ENCODE measurements around the gene SHKBP1. TPM values are rescaled to one million over a fixed set of nuclear protein-coding genes. Genes with fewer than 3 reads are reported as not detected.

The SHKBP1 gene
- total and polyA plus RNA-seq, 9 of the 15 experiments (the other 6 are each of a cell fraction or from before 2014, with no cell fraction given): 1.2 to 58.1 (median 22.3) TPM

GRCh38 chr19:40596608-40597328 is 20.1 kb downstream of the SHKBP1 start:
- intact Hi-C loops (cut with micrococcal nuclease): no loop called here
- Histone ChIP-seq H2AFZ (ENCODE audit: low read depth, low read length) (peak overlapping the region; percentile 95), H4K20me1 (replicated peaks; ENCODE audit: control insufficient read depth, insufficient read depth, low read length) (peaks cover 6% of the 10 kb centered on the region; the same call in 1 of the 2 replicates), H3K9ac (ENCODE audit: insufficient read depth in 1 of 2, low read depth in 2 of 2, low read length in 2 of 2) (peak overlapping the region; percentile 58 to 84), H3K9me3 (replicated peaks; ENCODE audit: control insufficient read depth, insufficient read depth, low read depth, low read length) (no peaks in the 10 kb centered on the region), H3K27me3 (ENCODE audit: control insufficient read depth in 2 of 2, insufficient read depth in 2 of 2, low read length in 2 of 2) (no peaks in the 10 kb centered on the region), H3K27ac (ENCODE audit: extremely low read depth, low read depth, low read length) (peak overlapping the region; percentile 53), H3K79me2 (ENCODE audit: control insufficient read depth, insufficient read depth, low read length) (peaks cover 11% of the 10 kb centered on the region), H3K36me3 (ENCODE audit: control insufficient read depth, insufficient read depth, low read length) (peaks cover 7% of the 10 kb centered on the region; the same call in 1 of the 3 replicates), H3K9me1 (ENCODE audit: control insufficient read depth, insufficient read depth, low read length) (peaks cover 4% of the 10 kb centered on the region), H3K4me3 (peak overlapping the region; percentile 50), H3K4me1 (replicated peaks in 1 of 2; ENCODE audit: control insufficient read depth in 2 of 2, insufficient read depth in 2 of 2, low read length in 2 of 2) (peaks cover 35 to 68% of the 10 kb centered on the region in 2 experiments), H3K4me2 (ENCODE audit: insufficient read depth, low read length) (peak overlapping the region; percentile 78)
- no TSS peak for BruUV-seq (replicated peaks)
- CTCF ChIA-PET (ENCODE audit: low intra/inter-chr PET ratio): interaction anchor here (0.6 to 0.9 kb wide), 3 partner anchors 47 to 75 kb away, joined by 3 to 4 read pairs (median 3); no protein-coding TSS in a partner anchor
- peak; percentile 69 for ATAC-seq
- POLR2A ChIA-PET: interaction anchor here (0.7 kb wide), 1 partner anchor 1258 kb away, joined by 3 read pairs; no protein-coding TSS in a partner anchor
- DNase-seq (ENCODE audit: extremely low read depth in 1 of 4, low spot score in 3 of 4): peak; percentile 93 to 96 (median 94)
- WGBS (ENCODE audit: insufficient coverage, low coverage, missing lambda C conversion rate): 1% methylated on average over 22 of the region's 53 CpGs
- peak; percentile 42 for FAIRE-seq
- in situ Hi-C loops (cut with MboI): no loop called here
- peak; percentile 86 for TF ChIP-seq VEZF1 (CRISPR knock-in tag; IDR thresholded peaks at IDR 0.05)
- no peak for TF ChIP-seq RAD51 (IDR thresholded peaks at IDR 0.05; ENCODE audit: borderline replicate concordance, low read depth)
- TF ChIP-seq ZBTB12 (CRISPR knock-in tag; IDR thresholded peaks at IDR 0.05): no peak
- no peak for TF ChIP-seq ZNF431 (CRISPR knock-in tag; IDR thresholded peaks at IDR 0.05)
- TF ChIP-seq RFX1 (IDR thresholded peaks at IDR 0.05): no peak
- TF ChIP-seq ZNF75A (CRISPR knock-in tag; IDR thresholded peaks at IDR 0.05): no peak
- 0 out of 2 replicates have a peak, but pooled peaks have one; percentile 68 for TF ChIP-seq NR3C1 (CRISPR knock-in tag; IDR thresholded peaks at IDR 0.05)
- no peak for TF ChIP-seq SFPQ (IDR thresholded peaks at IDR 0.05; ENCODE audit: low read depth, low read length)
- peak; percentile 52; the same call in 1 of the 2 replicates for TF ChIP-seq EP400 (IDR thresholded peaks at IDR 0.05)
- no peak for TF ChIP-seq SMARCA4 (IDR thresholded peaks at IDR 0.05)
- no peak for TF ChIP-seq STAT6 (CRISPR knock-in tag; IDR thresholded peaks at IDR 0.05)
- no peak for TF ChIP-seq ZNF707 (CRISPR knock-in tag; conservative IDR thresholded peaks at IDR 0.05)
- TF ChIP-seq SMARCB1 (IDR thresholded peaks at IDR 0.05; ENCODE audit: insufficient read length, low read depth): no peak

All from K562 (cell line).